OCI-LY7 (cell line): ENCODE data around the gene GLP1R. TPM values are rescaled to one million over a fixed set of nuclear protein-coding genes. Genes with fewer than 3 reads are reported as not detected.

ENCODE experiments used
- BruUV-seq: library from RNA; stranded (reverse); fragments of 400-500 nt; replicated peaks from 2 replicates; lab custom pipeline; 2021; lab: Mats Ljungman, UMichigan
- CTCF ChIA-PET: fragments of 300-600 bp; sonication (Branson Sonifier 250); formaldehyde crosslinking; loops from one replicate; lab custom pipeline; 2022; ENCODE audit warnings: antibody characterized with exemption; ENCODE audit not compliant: unreplicated experiment; lab: Charles Lee
- POLR2A ChIA-PET: fragments of 300-600 bp; sonication (Branson Sonifier 250); formaldehyde crosslinking; loops from one replicate; lab custom pipeline; 2022; ENCODE audit warnings: antibody characterized with exemption; lab: Charles Lee
- DNase-seq: peaks from one replicate; pipeline ENCODE4 v3.0.0-alpha.2; 2015; ENCODE audit warnings: low spot score
- H2AFZ ChIP-seq: fragments of 200-600 bp; sonication (generic), shearing (Covaris generic); 2 replicates; pipeline ENCODE4 v1.6.1; 2014; ENCODE audit warnings: mild to moderate bottlenecking, antibody characterized with exemption, low read length, moderate library complexity
- H3K27ac ChIP-seq: fragments of 200-600 bp; sonication (generic); 2 replicates; pipeline ENCODE4 v1.5.1; 2014; ENCODE audit warnings: mixed run types, low read depth, mild to moderate bottlenecking, moderate library complexity, low read length, inconsistent platforms; ENCODE audit not compliant: poor library complexity, severe bottlenecking
- H3K36me3 ChIP-seq: fragments of 200-600 bp; sonication (generic); 2 replicates; pipeline ENCODE4 v1.6.1; 2014; ENCODE audit warnings: mild to moderate bottlenecking, antibody characterized with exemption, low read length, moderate library complexity, mixed read lengths; ENCODE audit not compliant: insufficient read depth
- H3K4me1 ChIP-seq: fragments of 200-600 bp; sonication (generic); 2 replicates; pipeline ENCODE4 v1.5.1; 2014; ENCODE audit warnings: mild to moderate bottlenecking, low read length; ENCODE audit not compliant: insufficient read depth, poor library complexity, severe bottlenecking
- H3K4me2 ChIP-seq: fragments of 200-600 bp; sonication (generic); 2 replicates; pipeline ENCODE4 v1.6.1; 2014; ENCODE audit warnings: mild to moderate bottlenecking, low read length
- H3K4me3 ChIP-seq: fragments of 200-600 bp; sonication (generic); 2 replicates; pipeline ENCODE4 v1.5.1; 2014; ENCODE audit warnings: mild to moderate bottlenecking, low read depth, low read length; ENCODE audit not compliant: poor library complexity, severe bottlenecking
- H3K79me2 ChIP-seq: fragments of 200-600 bp; sonication (generic); 2 replicates; pipeline ENCODE4 v1.6.1; 2016; ENCODE audit warnings: low read depth, mild to moderate bottlenecking, low read length, moderate library complexity, mixed read lengths; ENCODE audit not compliant: insufficient read depth
- H3K9me2 ChIP-seq: fragments of 200-600 bp; sonication (generic); 2 replicates; pipeline ENCODE4 v1.6.1; 2016; ENCODE audit warnings: mild to moderate bottlenecking, low read length, mixed read lengths; ENCODE audit not compliant: insufficient read depth
- H3K9me3 ChIP-seq: fragments of 200-600 bp; sonication (generic); 2 replicates; pipeline ENCODE4 v1.6.1; 2014; ENCODE audit warnings: mild to moderate bottlenecking, mixed run types, low read length, mixed read lengths
- H4K20me1 ChIP-seq: fragments of 200-600 bp; sonication (generic); 2 replicates; pipeline ENCODE4 v1.6.1; 2014; ENCODE audit warnings: mild to moderate bottlenecking, antibody characterized with exemption, low read length, moderate library complexity, mixed read lengths; ENCODE audit not compliant: insufficient read depth
- EZH2phosphoT487 ChIP-seq: fragments of 200-600 bp; sonication (generic); IDR thresholded peaks from 2 replicates; pipeline ENCODE4 v1.6.1; 2018; ENCODE audit warnings: low read depth, borderline replicate concordance, mild to moderate bottlenecking, mixed run types, antibody characterized with exemption, low read length, moderate library complexity, mixed read lengths
- intact Hi-C: fragments of 100-400 bp; cut with micrococcal nuclease; formaldehyde crosslinking; loops from one replicate; pipeline ENCODE4 v1.10.0; 2022; ENCODE audit not compliant: unreplicated experiment
- total RNA-seq, 2 experiments: library from RNA; depleted of rRNA in 1 of 2; stranded (reverse); fragments of >200 nt in 1 of 2; shearing (Covaris generic) in 1 of 2; gene quantifications; 2 replicates each; pipeline ENCODE4 v1.2.3, GENCODE V29; 2014 to 2022
- TF ChIP-seq, protein P1 (sequence below): fragments of 200-600 bp; sonication (generic); conservative IDR thresholded peaks from 2 replicates; pipeline ENCODE4 v1.5.1; 2014; ENCODE audit warnings: mild to moderate bottlenecking, antibody characterized with exemption, low read length, moderate library complexity, mixed read lengths

GLP1R gene
- total RNA-seq, 2 experiments from 2014 or later: not detected

- no peaks in the 10 kb centered on the region for H3K9me2 ChIP-seq
- H3K27ac ChIP-seq: no peak overlapping the region
- no TSS peak for BruUV-seq
- no peaks in the 10 kb centered on the region for H4K20me1 ChIP-seq
- H2AFZ ChIP-seq: no peak overlapping the region
- TF ChIP-seq EZH2phosphoT487: no peak
- TF ChIP-seq, protein P1, sequence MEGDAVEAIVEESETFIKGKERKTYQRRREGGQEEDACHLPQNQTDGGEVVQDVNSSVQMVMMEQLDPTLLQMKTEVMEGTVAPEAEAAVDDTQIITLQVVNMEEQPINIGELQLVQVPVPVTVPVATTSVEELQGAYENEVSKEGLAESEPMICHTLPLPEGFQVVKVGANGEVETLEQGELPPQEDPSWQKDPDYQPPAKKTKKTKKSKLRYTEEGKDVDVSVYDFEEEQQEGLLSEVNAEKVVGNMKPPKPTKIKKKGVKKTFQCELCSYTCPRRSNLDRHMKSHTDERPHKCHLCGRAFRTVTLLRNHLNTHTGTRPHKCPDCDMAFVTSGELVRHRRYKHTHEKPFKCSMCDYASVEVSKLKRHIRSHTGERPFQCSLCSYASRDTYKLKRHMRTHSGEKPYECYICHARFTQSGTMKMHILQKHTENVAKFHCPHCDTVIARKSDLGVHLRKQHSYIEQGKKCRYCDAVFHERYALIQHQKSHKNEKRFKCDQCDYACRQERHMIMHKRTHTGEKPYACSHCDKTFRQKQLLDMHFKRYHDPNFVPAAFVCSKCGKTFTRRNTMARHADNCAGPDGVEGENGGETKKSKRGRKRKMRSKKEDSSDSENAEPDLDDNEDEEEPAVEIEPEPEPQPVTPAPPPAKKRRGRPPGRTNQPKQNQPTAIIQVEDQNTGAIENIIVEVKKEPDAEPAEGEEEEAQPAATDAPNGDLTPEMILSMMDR: no peak
- no peaks in the 10 kb centered on the region for H3K4me1 ChIP-seq
- DNase-seq: no peak
- ChIA-PET CTCF (no interaction called here), POLR2A (no interaction called here)
- H3K9me3 ChIP-seq: no peaks in the 10 kb centered on the region
- intact Hi-C loops: no loop called here
- no peak overlapping the region for H3K4me2 ChIP-seq
- no peaks in the 10 kb centered on the region for H3K79me2 ChIP-seq
- no peak overlapping the region for H3K4me3 ChIP-seq
- H3K36me3 ChIP-seq: no peaks in the 10 kb centered on the region
Observed at GRCh38 chr6:39082310-39082709, 33.7 kb downstream of the GLP1R start.

DNA sequence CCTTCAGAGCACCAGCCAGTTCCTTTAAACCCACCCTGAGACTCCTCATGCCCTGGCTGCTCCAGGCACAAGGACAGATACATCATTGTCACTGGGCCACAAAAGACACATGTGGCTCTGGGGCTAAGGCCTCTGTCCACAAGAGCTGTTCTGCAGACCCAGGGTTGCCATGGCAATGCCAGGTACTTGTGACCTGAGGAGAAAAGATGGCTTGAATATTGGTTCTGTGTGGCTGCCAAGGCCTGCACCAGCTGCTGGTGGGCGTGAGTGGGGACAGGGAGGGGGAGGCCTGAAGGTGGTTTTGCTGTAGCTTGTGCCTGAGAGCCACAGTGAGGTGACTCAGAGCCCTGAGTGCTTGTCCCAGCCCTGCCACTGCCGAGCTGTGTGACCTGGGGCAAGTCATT is 34.7 kb downstream of the GLP1R start:
- no peak for DNase-seq
- POLR2A ChIA-PET: interaction anchor here (0.6 to 1.2 kb wide), 2 partner anchors 10 to 22 kb away, joined by 3 to 4 read pairs; no protein-coding TSS in a partner anchor
- Histone ChIP-seq H3K4me2 (no peak overlapping the region), H3K79me2 (no peaks in the 10 kb centered on the region), H3K9me3 (no peaks in the 10 kb centered on the region), H4K20me1 (no peaks in the 10 kb centered on the region), H2AFZ (no peak overlapping the region), H3K9me2 (no peaks in the 10 kb centered on the region), H3K4me3 (no peak overlapping the region), H3K27ac (no peak overlapping the region), H3K4me1 (no peaks in the 10 kb centered on the region), H3K36me3 (no peaks in the 10 kb centered on the region)
- BruUV-seq: no TSS peak
- no peak for TF ChIP-seq EZH2phosphoT487
- TF ChIP-seq, protein P1: no peak
- CTCF ChIA-PET: no interaction called here
- intact Hi-C loops: no loop called here

- DNase-seq: no peak
- no peaks in the 10 kb centered on the region for H3K79me2 ChIP-seq
- H4K20me1 ChIP-seq: no peaks in the 10 kb centered on the region
- no TSS peak for BruUV-seq
- no peaks in the 10 kb centered on the region for H3K4me1 ChIP-seq
- ChIA-PET CTCF (no interaction called here), POLR2A (interaction anchor here (1.2 kb wide), 1 partner anchor 23 kb away, joined by 3 read pairs; no protein-coding TSS in a partner anchor)
- no peak for TF ChIP-seq EZH2phosphoT487
- TF ChIP-seq, protein P1: no peak
- H3K36me3 ChIP-seq: no peaks in the 10 kb centered on the region
- no peak overlapping the region for H3K4me3 ChIP-seq
- H3K27ac ChIP-seq: no peak overlapping the region
- intact Hi-C loops: no loop called here
- no peak overlapping the region for H3K4me2 ChIP-seq
- H2AFZ ChIP-seq: no peak overlapping the region
- no peaks in the 10 kb centered on the region for H3K9me3 ChIP-seq
- no peaks in the 10 kb centered on the region for H3K9me2 ChIP-seq
Observed at GRCh38 chr6:39084506-39084905, 35.9 kb downstream of the GLP1R start.
